IPS-18a (cell line): ENCODE data around the gene ING3.
"Not testable (repeated sequence)": the region's sequence is repeated elsewhere in the genome, so short reads cannot be mapped to it uniquely, and the experiment has no call there.

Experiments
- H3K27ac ChIP-seq: one replicate; pipeline ENCODE4 v1.5.1; 2013; ENCODE audit warnings: low read length
- H3K27me3 ChIP-seq: one replicate; pipeline ENCODE4 v1.6.1; 2013; ENCODE audit warnings: mild to moderate bottlenecking, low read length; ENCODE audit not compliant: control insufficient read depth, insufficient read depth
- H3K36me3 ChIP-seq: one replicate; pipeline ENCODE4 v1.6.1; 2013; ENCODE audit warnings: low read depth, low read length; ENCODE audit not compliant: control insufficient read depth
- H3K4me1 ChIP-seq: one replicate; pipeline ENCODE4 v1.6.1; 2013; ENCODE audit warnings: low read depth, low read length; ENCODE audit not compliant: control insufficient read depth
- H3K4me3 ChIP-seq: one replicate; pipeline ENCODE4 v1.5.1; 2013; ENCODE audit warnings: low read length
- H3K9ac ChIP-seq: one replicate; pipeline ENCODE4 v1.6.1; 2013; ENCODE audit warnings: mild to moderate bottlenecking, low read length, moderate library complexity
- H3K9me3 ChIP-seq: one replicate; pipeline ENCODE4 v1.6.1; 2013; ENCODE audit warnings: low read depth, low read length; ENCODE audit not compliant: control insufficient read depth

ING3 gene

GRCh38 chr7:120955577-120956149 is 5.1 kb downstream of the ING3 start:
- no peak overlapping the region for H3K4me3 ChIP-seq
- no peak overlapping the region for H3K27ac ChIP-seq
- peaks cover 9% of the 10 kb centered on the region for H3K4me1 ChIP-seq
- H3K27me3 ChIP-seq: no peaks in the 10 kb centered on the region
- no peak overlapping the region for H3K9ac ChIP-seq
- H3K36me3 ChIP-seq: peaks cover 33% of the 10 kb centered on the region
- H3K9me3 ChIP-seq: no peaks in the 10 kb centered on the region

- H3K9ac ChIP-seq: no peak overlapping the region
- H3K27me3 ChIP-seq: no peaks in the 10 kb centered on the region
- H3K36me3 ChIP-seq: peaks cover 22% of the 10 kb centered on the region
- H3K27ac ChIP-seq: no peak overlapping the region
- H3K9me3 ChIP-seq: no peaks in the 10 kb centered on the region
- H3K4me1 ChIP-seq: peaks cover 4% of the 10 kb centered on the region
- no peak overlapping the region for H3K4me3 ChIP-seq
Measured at GRCh38 chr7:120959929-120960484, 9.4 kb downstream of the ING3 start.

- no peak overlapping the region for H3K4me3 ChIP-seq
- H3K9me3 ChIP-seq: no peaks in the 10 kb centered on the region
- no peak overlapping the region for H3K27ac ChIP-seq
- peaks cover 19% of the 10 kb centered on the region for H3K36me3 ChIP-seq
- peaks cover 4% of the 10 kb centered on the region for H3K4me1 ChIP-seq
- no peaks in the 10 kb centered on the region for H3K27me3 ChIP-seq
- H3K9ac ChIP-seq: no peak overlapping the region
Measured at GRCh38 chr7:120960714-120961113, 10.1 kb downstream of the ING3 start.

- peaks cover 4% of the 10 kb centered on the region for H3K4me1 ChIP-seq
- H3K9ac ChIP-seq: no peak overlapping the region
- no peaks in the 10 kb centered on the region for H3K27me3 ChIP-seq
- H3K4me3 ChIP-seq: no peak overlapping the region
- peaks cover 14% of the 10 kb centered on the region for H3K36me3 ChIP-seq
- no peaks in the 10 kb centered on the region for H3K9me3 ChIP-seq
- H3K27ac ChIP-seq: no peak overlapping the region
Measured at GRCh38 chr7:120961638-120962173, 11.1 kb downstream of the ING3 start.

- Histone ChIP-seq H3K4me3 (no peak overlapping the region), H3K36me3 (peaks cover 33% of the 10 kb centered on the region), H3K27me3 (no peaks in the 10 kb centered on the region), H3K9me3 (no peaks in the 10 kb centered on the region), H3K27ac (no peak overlapping the region), H3K4me1 (peaks cover 1% of the 10 kb centered on the region), H3K9ac (no peak overlapping the region)
Measured at GRCh38 chr7:120964088-120964487, 13.5 kb downstream of the ING3 start.

- peaks cover 51% of the 10 kb centered on the region for H3K36me3 ChIP-seq
Measured at GRCh38 chr7:120966961-120967360, 16.4 kb downstream of the ING3 start.

GRCh38 chr7:120973849-120974248 is 23.3 kb downstream of the ING3 start:
- Histone ChIP-seq H3K4me3 (no peak overlapping the region), H3K27me3 (no peaks in the 10 kb centered on the region), H3K27ac (no peak overlapping the region), H3K9me3 (no peaks in the 10 kb centered on the region), H3K36me3 (peaks cover 57% of the 10 kb centered on the region), H3K4me1 (no peaks in the 10 kb centered on the region), H3K9ac (no peak overlapping the region)

More at GRCh38 chr7:120966961-120967360, 16.4 kb downstream of the ING3 start:
- no peaks in the 10 kb centered on the region for H3K4me1 ChIP-seq
- H3K9ac ChIP-seq: no peak overlapping the region
- H3K27me3 ChIP-seq: no peaks in the 10 kb centered on the region
- H3K27ac ChIP-seq: no peak overlapping the region
- no peak overlapping the region for H3K4me3 ChIP-seq
- H3K9me3 ChIP-seq: no peaks in the 10 kb centered on the region

GRCh38 chr7:120979765-120980499 is 29.4 kb downstream of the ING3 start:
- H3K4me1 ChIP-seq: no peaks in the 10 kb centered on the region
- H3K36me3 ChIP-seq: peaks cover 9% of the 10 kb centered on the region
- H3K9ac ChIP-seq: no peak overlapping the region
- no peak overlapping the region for H3K27ac ChIP-seq
- no peak overlapping the region for H3K4me3 ChIP-seq
- no peaks in the 10 kb centered on the region for H3K27me3 ChIP-seq
- H3K9me3 ChIP-seq: no peaks in the 10 kb centered on the region

- Histone ChIP-seq H3K4me1 (no peaks in the 10 kb centered on the region), H3K27me3 (no peaks in the 10 kb centered on the region), H3K4me3 (no peak overlapping the region), H3K36me3 (peaks cover 4% of the 10 kb centered on the region), H3K9ac (no peak overlapping the region), H3K9me3 (no peaks in the 10 kb centered on the region), H3K27ac (no peak overlapping the region)
Measured at GRCh38 chr7:120981117-120981516, 30.5 kb downstream of the ING3 start.

GRCh38 chr7:120981888-120982615 is 31.5 kb downstream of the ING3 start:
- Histone ChIP-seq H3K9me3 (no peaks in the 10 kb centered on the region), H3K4me3 (no peak overlapping the region), H3K27ac (no peak overlapping the region), H3K36me3 (no peaks in the 10 kb centered on the region), H3K9ac (no peak overlapping the region), H3K27me3 (no peaks in the 10 kb centered on the region), H3K4me1 (no peaks in the 10 kb centered on the region)

- not testable (repeated sequence) for H3K36me3 ChIP-seq, H3K4me1 ChIP-seq, H3K9me3 ChIP-seq, H3K9ac ChIP-seq, H3K27ac ChIP-seq, H3K4me3 ChIP-seq
- peaks cover 10% of the 10 kb centered on the region for H3K27me3 ChIP-seq
Measured at GRCh38 chr7:120983592-120983991, 33.0 kb downstream of the ING3 start.
